D721Med (cell line): ENCODE data around the gene ITGB5.
"Not testable (repeated sequence)": the region's sequence is repeated elsewhere in the genome, so short reads cannot be mapped to it uniquely, and the experiment has no call there.

Source experiments
- DNase-seq: peaks from one replicate; pipeline ENCODE4 v3.0.0; 2011; ENCODE audit warnings: low spot score; ENCODE audit not compliant: insufficient read length
- FAIRE-seq: peaks from 2 replicates; lab custom pipeline; 2011; peaks lifted over from hg19 to GRCh38; lab: Jason Lieb, UNC
- CTCF ChIP-seq: IDR thresholded peaks from 2 replicates; pipeline ENCODE4 v1.5.1; 2012; ENCODE audit warnings: mild to moderate bottlenecking, control low read depth; ENCODE audit not compliant: insufficient read depth; ENCODE audit errors: missing control alignments

The ITGB5 gene

GRCh38 chr3:124788254-124788745, 98.9 kb downstream of the ITGB5 start:
- TF ChIP-seq CTCF, result no peak
- FAIRE-seq (no peak), DNase-seq (no peak)

- DNase-seq, result no peak
- FAIRE-seq, result no peak
- TF ChIP-seq CTCF, result no peak
Observed at GRCh38 chr3:124787476-124788195, 99.5 kb downstream of the ITGB5 start.

- TF ChIP-seq CTCF, result no peak
- FAIRE-seq, result no peak
- no peak for DNase-seq
Observed at GRCh38 chr3:124786511-124787241, 100.5 kb downstream of the ITGB5 start.

GRCh38 chr3:124785973-124786372, 101.2 kb downstream of the ITGB5 start:
- no peak for TF ChIP-seq CTCF
- FAIRE-seq (no peak), DNase-seq (no peak)

GRCh38 chr3:124784686-124785382, 102.3 kb downstream of the ITGB5 start:
- FAIRE-seq (no peak), DNase-seq (no peak)
- TF ChIP-seq CTCF, result no peak

GRCh38 chr3:124783696-124784095, 103.5 kb downstream of the ITGB5 start:
- DNase-seq (no peak), FAIRE-seq (no peak)
- TF ChIP-seq CTCF, result no peak

- not testable (repeated sequence) for FAIRE-seq, DNase-seq
Observed at GRCh38 chr3:124782377-124782712, 104.8 kb downstream of the ITGB5 start.
